ENCODE data around the gene CYP26B1. TPM values are rescaled to one million over a fixed set of nuclear protein-coding genes. Genes with fewer than 3 reads are reported as not detected.

The CYP26B1 gene
- total RNA-seq, 2 donors from 2014 or later = 6.0 to 20.8 TPM

DNA sequence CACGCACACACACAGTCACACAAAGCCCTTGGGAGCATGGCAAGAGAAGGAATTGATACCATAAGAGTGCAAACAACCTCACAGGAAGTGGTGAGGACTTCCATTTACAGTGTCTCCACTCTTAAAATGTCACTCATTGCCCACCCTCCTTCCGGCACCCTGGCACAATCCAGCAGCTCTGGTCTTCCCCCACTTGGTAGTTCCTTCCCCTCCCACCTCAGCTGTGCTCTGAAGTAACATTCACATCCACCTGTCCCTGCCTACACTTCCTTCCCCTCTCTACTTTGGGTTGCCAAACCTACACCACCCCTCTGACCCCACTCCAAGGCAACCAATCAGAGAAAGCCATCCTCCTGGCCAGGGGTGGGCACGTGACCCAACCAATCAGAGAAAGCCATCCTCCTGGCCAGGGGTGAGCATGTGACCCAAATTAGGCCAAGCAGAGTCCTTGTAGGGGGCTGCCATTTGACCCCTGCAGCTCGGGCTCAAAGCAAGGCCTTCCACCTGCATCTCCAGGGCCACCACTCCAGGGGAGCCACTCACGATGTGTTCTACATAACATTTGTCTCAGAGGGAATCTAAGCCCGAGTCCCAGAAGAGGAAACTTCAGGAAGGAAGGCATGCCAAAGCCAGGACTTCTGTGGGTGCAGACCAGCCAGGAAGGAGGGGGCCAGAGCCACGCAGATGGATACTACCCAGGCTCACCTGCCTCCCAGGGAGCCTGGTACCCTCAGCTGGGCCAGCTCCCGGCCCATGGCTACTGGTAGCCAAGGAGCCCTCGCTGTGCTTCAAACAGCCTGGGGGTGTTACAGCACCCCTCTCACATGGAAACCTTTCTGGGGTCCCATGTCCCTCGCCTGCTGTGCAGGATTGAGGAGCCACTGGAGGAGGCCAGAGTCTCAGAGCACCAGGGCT lies 21.2 kb downstream of the CYP26B1 start:
- no peak overlapping the region for H3K27ac ChIP-seq
- ATAC-seq (ENCODE audit: insufficient number of reproducible peaks, low FRiP score, low read depth) (no peak), DNase-seq (ENCODE audit: low spot score) (no peak)
- no peaks in the 10 kb centered on the region for H3K4me1 ChIP-seq (ENCODE audit: control insufficient read depth in 1 of 2, low read depth in 2 of 2)
- H3K4me3 ChIP-seq = no peak overlapping the region
- TF ChIP-seq, protein P1, sequence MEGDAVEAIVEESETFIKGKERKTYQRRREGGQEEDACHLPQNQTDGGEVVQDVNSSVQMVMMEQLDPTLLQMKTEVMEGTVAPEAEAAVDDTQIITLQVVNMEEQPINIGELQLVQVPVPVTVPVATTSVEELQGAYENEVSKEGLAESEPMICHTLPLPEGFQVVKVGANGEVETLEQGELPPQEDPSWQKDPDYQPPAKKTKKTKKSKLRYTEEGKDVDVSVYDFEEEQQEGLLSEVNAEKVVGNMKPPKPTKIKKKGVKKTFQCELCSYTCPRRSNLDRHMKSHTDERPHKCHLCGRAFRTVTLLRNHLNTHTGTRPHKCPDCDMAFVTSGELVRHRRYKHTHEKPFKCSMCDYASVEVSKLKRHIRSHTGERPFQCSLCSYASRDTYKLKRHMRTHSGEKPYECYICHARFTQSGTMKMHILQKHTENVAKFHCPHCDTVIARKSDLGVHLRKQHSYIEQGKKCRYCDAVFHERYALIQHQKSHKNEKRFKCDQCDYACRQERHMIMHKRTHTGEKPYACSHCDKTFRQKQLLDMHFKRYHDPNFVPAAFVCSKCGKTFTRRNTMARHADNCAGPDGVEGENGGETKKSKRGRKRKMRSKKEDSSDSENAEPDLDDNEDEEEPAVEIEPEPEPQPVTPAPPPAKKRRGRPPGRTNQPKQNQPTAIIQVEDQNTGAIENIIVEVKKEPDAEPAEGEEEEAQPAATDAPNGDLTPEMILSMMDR (IDR thresholded peaks at IDR 0.05) = no peak
- no peaks in the 10 kb centered on the region for H3K9me3 ChIP-seq
- H3K36me3 ChIP-seq = no peaks in the 10 kb centered on the region
- no peaks in the 10 kb centered on the region for H3K27me3 ChIP-seq (replicated peaks; ENCODE audit: insufficient read depth)

DNA sequence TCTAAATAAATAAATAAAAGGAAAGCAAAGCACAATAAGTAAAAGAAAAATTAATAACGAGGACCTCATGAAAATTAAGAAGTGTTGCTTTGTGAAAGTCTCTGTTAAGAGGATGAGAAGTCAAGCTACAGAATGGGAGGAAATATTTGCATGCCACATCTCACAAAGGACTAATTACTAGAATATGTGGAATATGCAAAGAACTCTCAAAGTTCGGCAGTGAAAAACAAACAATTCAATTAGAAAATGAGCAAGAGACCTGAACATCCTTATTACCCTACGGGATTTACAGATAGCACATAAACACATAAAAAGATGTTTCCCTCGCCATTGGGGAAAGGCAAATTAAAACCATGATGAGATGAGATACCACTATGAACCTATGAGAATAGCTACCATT lies 23.3 kb downstream of the CYP26B1 start:
- TF ChIP-seq, protein P1 (IDR thresholded peaks at IDR 0.05) = no peak
- H3K9me3 ChIP-seq = no peaks in the 10 kb centered on the region
- H3K4me1 ChIP-seq (ENCODE audit: control insufficient read depth in 1 of 2, low read depth in 2 of 2) = no peaks in the 10 kb centered on the region
- no peaks in the 10 kb centered on the region for H3K36me3 ChIP-seq
- H3K27ac ChIP-seq = no peak overlapping the region
- H3K27me3 ChIP-seq (replicated peaks; ENCODE audit: insufficient read depth) = no peaks in the 10 kb centered on the region
- no peak overlapping the region for H3K4me3 ChIP-seq
- no peak for ATAC-seq (ENCODE audit: insufficient number of reproducible peaks, low FRiP score, low read depth)
- no peak for DNase-seq (ENCODE audit: low spot score)

DNA sequence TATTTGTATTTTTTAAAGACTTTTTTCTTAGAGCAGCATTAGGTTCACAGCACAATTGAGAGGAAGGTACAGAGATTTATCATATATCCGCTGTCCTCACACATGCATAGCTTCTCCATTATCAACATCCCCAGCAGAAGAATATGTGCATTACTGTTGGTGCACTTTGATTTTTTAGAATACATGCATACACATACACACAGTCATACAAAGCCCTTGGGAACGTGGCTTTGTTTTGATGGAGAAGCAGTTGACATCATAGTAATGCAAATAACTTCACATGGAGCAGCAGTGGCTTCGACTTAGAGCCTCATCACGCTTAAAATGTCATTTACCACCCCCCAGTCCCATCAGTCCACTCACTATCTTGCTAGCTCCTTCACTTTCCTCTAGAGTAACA lies 26.5 kb downstream of the CYP26B1 start:
- Histone ChIP-seq H3K27ac (no peak overlapping the region), H3K9me3 (no peaks in the 10 kb centered on the region), H3K4me3 (no peak overlapping the region), H3K4me1 (ENCODE audit: control insufficient read depth in 1 of 2, low read depth in 2 of 2) (peaks cover 2 to 6% of the 10 kb centered on the region in 2 donors), H3K36me3 (no peaks in the 10 kb centered on the region), H3K27me3 (replicated peaks; ENCODE audit: insufficient read depth) (no peaks in the 10 kb centered on the region)
- ATAC-seq (ENCODE audit: insufficient number of reproducible peaks, low FRiP score, low read depth) (no peak), DNase-seq (ENCODE audit: low spot score) (no peak)
- TF ChIP-seq, protein P1 (IDR thresholded peaks at IDR 0.05) = no peak

DNA sequence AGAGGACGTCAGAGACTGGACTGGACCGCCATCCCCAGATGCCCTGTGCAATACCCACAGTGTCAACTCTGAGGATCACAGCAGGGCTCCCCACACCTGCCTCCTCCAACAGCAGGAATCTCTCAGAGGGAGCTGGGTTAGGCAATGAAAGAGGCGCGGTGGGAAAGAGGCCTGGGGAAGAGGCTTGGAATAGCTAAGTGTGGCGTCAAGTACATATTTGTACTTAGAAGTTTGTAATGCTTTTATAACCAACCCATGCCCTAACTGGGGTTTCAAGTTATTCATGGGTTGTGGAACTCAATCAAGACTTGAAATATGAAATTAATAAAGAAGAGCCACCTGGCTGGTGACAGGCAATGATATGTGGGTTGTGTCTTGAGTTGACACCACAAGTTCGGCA lies 28.7 kb downstream of the CYP26B1 start:
- ATAC-seq (ENCODE audit: insufficient number of reproducible peaks, low FRiP score, low read depth) = no peak
- H3K9me3 ChIP-seq = no peaks in the 10 kb centered on the region
- H3K27me3 ChIP-seq (replicated peaks; ENCODE audit: insufficient read depth) = no peaks in the 10 kb centered on the region
- no peak for DNase-seq (ENCODE audit: low spot score)
- H3K27ac ChIP-seq = no peak overlapping the region
- H3K4me3 ChIP-seq = no peak overlapping the region
- peaks cover 8 to 18% of the 10 kb centered on the region in 2 donors for H3K4me1 ChIP-seq (ENCODE audit: control insufficient read depth in 1 of 2, low read depth in 2 of 2)
- H3K36me3 ChIP-seq = no peaks in the 10 kb centered on the region
- TF ChIP-seq, protein P1 (IDR thresholded peaks at IDR 0.05) = no peak

DNA sequence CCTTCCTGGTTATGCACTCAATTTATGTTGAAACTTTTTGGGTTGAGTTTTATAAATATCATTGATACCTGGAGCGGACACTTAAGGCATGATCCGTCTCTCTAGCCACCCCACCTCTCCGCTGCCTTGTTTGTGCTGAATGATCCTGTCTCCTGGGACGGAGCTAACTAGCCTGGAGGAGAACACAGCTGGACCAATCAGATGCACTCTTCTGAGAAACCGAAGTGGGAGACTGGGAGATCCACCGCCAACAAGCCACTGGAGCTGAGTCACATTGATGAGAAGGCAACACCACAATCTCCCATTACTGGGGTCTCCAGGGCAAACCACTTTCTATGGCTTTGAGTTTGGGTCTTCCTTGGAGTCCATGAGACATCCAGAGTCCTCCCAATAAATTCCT lies 29.3 kb downstream of the CYP26B1 start:
- H3K9me3 ChIP-seq = no peaks in the 10 kb centered on the region
- H3K27ac ChIP-seq = no peak overlapping the region
- H3K36me3 ChIP-seq = no peaks in the 10 kb centered on the region
- ATAC-seq (ENCODE audit: insufficient number of reproducible peaks, low FRiP score, low read depth) = no peak
- TF ChIP-seq, protein P1 (IDR thresholded peaks at IDR 0.05) = no peak
- H3K27me3 ChIP-seq (replicated peaks; ENCODE audit: insufficient read depth) = no peaks in the 10 kb centered on the region
- H3K4me1 ChIP-seq (ENCODE audit: control insufficient read depth in 1 of 2, low read depth in 2 of 2) = peaks cover 8 to 18% of the 10 kb centered on the region in 2 donors
- no peak overlapping the region for H3K4me3 ChIP-seq
- no peak for DNase-seq (ENCODE audit: low spot score)

All from thoracic aorta (tissue), 2 donors.